OCI-LY3 (cell line): ENCODE results near the gene FLII.

Experiments used
- H2AFZ ChIP-seq: fragments of 200-600, 300-600 bp; shearing (Covaris generic); 2 replicates; pipeline ENCODE4 v1.6.0; 2014; ENCODE audit warnings: antibody characterized with exemption, low read depth, low read length
- H3K27ac ChIP-seq: fragments of 200-600, 300-600 bp; sonication (generic); 2 replicates; pipeline ENCODE4 v1.5.1; 2014; ENCODE audit warnings: mild to moderate bottlenecking, low read length, moderate library complexity, mixed read lengths
- H3K27me3 ChIP-seq: fragments of 200-600, 300-600 bp; sonication (generic); 2 replicates; pipeline ENCODE4 v1.6.1; 2014; ENCODE audit warnings: low read depth, low read length, mixed read lengths
- H3K36me3 ChIP-seq: fragments of 200-600, 300-600 bp; sonication (generic); replicated peaks from 2 replicates; pipeline ENCODE3; 2014; ENCODE audit warnings: low read depth, low read length, mixed read lengths
- H3K4me1 ChIP-seq: fragments of 300-600, 200-600 bp; sonication (generic); 2 replicates; pipeline ENCODE4 v1.6.1; 2014; ENCODE audit warnings: low read length, mixed read lengths
- H3K4me2 ChIP-seq: fragments of 200-600, 300-600 bp; sonication (generic); 2 replicates; pipeline ENCODE4 v1.6.1; 2014; ENCODE audit warnings: low read length, mixed read lengths
- H3K4me3 ChIP-seq: fragments of 300-600, 200-600 bp; sonication (generic); 2 replicates; pipeline ENCODE4 v1.5.1; 2014; ENCODE audit warnings: antibody characterized with exemption, mild to moderate bottlenecking, low read length, moderate library complexity
- H3K79me2 ChIP-seq: fragments of 300-600, 200-600 bp; shearing (Covaris generic); 2 replicates; pipeline ENCODE4 v1.6.1; 2014; ENCODE audit warnings: mild to moderate bottlenecking, low read length, mixed read lengths
- H3K9ac ChIP-seq: fragments of 300-600, 200-600 bp; shearing (Covaris generic); 2 replicates; pipeline ENCODE4 v1.6.0; 2014; ENCODE audit warnings: mild to moderate bottlenecking, low read length, moderate library complexity
- H3K9me3 ChIP-seq: fragments of 200-600, 300-600 bp; shearing (Covaris generic); 2 replicates; pipeline ENCODE4 v1.6.1; 2014; ENCODE audit warnings: low read length, mixed read lengths; ENCODE audit not compliant: insufficient read depth
- H4K20me1 ChIP-seq: fragments of 200-600, 300-600 bp; sonication (generic); 2 replicates; pipeline ENCODE4 v1.6.1; 2016; ENCODE audit warnings: low read length, mixed read lengths; ENCODE audit not compliant: insufficient read depth
- EZH2phosphoT487 ChIP-seq: fragments of 200-600 bp; shearing (Covaris generic); IDR thresholded peaks from 2 replicates; pipeline ENCODE4 v1.6.1; 2018; ENCODE audit warnings: antibody characterized with exemption, mixed run types, low read depth
- TF ChIP-seq, protein P1 (sequence below): fragments of 200-600, 300-600 bp; sonication (generic); IDR thresholded peaks from 2 replicates; pipeline ENCODE4 v1.5.1; 2014; ENCODE audit warnings: antibody characterized with exemption, low read length, low read depth

The FLII gene

DNA sequence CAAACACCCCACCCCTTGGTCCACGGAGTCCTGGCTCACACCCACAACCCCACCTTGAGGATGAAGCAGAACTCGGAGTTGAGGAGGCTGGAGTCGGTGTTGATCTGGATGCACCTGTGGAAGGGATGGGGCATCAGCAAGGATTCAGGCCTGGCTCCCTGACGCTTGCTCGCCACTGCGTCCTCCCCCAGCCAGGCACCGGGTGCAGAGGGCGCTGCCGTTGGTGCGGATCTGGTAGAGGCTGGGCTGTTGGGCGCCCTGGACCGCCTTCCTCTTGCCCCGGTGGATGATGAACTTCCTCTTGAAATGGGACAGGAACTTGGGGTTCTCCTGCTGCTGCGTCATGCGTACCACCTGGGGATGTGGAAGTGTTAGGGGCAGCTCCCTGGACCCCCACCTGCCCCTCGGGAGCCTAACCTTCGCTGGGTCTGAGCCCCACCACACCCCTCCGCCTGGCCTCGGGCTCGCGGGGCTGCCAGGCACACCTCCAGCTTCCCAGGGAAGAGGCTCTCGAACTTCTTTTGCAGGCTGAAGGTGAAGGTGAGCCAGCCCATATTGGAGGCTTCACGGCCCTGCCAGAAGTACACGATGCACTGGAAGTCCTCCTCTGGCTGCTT is 12.3 kb downstream of the FLII start:
- Histone ChIP-seq H2AFZ (no peak overlapping the region), H3K4me3 (no peak overlapping the region), H3K9ac (no peak overlapping the region), H3K27ac (no peak overlapping the region), H3K9me3 (no peaks in the 10 kb centered on the region), H3K79me2 (no peaks in the 10 kb centered on the region), H3K27me3 (no peaks in the 10 kb centered on the region), H3K4me1 (no peaks in the 10 kb centered on the region), H4K20me1 (no peaks in the 10 kb centered on the region), H3K36me3 (no peaks in the 10 kb centered on the region), H3K4me2 (no peak overlapping the region)
- TF ChIP-seq EZH2phosphoT487 = no peak
- TF ChIP-seq, protein P1, sequence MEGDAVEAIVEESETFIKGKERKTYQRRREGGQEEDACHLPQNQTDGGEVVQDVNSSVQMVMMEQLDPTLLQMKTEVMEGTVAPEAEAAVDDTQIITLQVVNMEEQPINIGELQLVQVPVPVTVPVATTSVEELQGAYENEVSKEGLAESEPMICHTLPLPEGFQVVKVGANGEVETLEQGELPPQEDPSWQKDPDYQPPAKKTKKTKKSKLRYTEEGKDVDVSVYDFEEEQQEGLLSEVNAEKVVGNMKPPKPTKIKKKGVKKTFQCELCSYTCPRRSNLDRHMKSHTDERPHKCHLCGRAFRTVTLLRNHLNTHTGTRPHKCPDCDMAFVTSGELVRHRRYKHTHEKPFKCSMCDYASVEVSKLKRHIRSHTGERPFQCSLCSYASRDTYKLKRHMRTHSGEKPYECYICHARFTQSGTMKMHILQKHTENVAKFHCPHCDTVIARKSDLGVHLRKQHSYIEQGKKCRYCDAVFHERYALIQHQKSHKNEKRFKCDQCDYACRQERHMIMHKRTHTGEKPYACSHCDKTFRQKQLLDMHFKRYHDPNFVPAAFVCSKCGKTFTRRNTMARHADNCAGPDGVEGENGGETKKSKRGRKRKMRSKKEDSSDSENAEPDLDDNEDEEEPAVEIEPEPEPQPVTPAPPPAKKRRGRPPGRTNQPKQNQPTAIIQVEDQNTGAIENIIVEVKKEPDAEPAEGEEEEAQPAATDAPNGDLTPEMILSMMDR = no peak

DNA sequence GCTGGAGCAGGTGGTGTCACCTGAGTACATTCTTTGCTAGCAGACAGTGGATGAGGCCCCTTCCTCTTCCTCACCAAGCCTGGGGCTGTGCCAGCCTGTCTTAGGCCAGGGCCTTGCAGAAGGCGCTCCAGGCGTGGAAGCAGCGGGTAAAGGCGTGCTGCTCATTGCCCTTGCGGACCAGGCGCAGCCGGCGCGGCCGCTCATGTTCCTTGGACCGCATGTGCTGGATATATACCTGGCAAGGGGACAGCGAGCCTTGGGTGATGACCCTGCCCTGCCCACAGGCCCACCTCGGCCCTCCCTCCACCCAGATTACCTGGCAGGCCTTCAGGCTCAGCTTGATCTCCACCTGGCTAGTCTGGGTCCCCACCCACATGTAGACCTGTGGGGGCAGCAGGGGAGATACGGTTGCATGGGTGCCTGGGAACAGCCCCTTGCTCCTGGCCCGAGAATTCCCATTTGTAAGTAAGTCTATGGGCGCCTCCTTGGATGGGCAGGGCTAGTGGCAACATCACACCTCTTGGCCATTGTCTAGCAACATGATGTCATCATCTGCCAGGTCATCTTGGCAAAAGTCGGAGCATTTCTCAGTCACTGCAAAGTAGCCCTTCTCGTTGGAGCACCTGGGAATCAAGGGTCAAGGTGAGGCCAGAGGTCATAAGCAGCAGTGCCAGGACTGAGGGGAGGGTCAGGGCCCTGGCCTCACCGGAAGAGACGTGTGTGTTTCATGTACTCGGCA is 13.3 kb downstream of the FLII start:
- TF ChIP-seq, protein P1 = no peak
- no peak for TF ChIP-seq EZH2phosphoT487
- Histone ChIP-seq H2AFZ (no peak overlapping the region), H3K9ac (no peak overlapping the region), H3K4me1 (no peaks in the 10 kb centered on the region), H3K27ac (no peak overlapping the region), H4K20me1 (no peaks in the 10 kb centered on the region), H3K4me3 (no peak overlapping the region), H3K79me2 (no peaks in the 10 kb centered on the region), H3K9me3 (no peaks in the 10 kb centered on the region), H3K4me2 (no peak overlapping the region), H3K27me3 (no peaks in the 10 kb centered on the region), H3K36me3 (no peaks in the 10 kb centered on the region)

DNA sequence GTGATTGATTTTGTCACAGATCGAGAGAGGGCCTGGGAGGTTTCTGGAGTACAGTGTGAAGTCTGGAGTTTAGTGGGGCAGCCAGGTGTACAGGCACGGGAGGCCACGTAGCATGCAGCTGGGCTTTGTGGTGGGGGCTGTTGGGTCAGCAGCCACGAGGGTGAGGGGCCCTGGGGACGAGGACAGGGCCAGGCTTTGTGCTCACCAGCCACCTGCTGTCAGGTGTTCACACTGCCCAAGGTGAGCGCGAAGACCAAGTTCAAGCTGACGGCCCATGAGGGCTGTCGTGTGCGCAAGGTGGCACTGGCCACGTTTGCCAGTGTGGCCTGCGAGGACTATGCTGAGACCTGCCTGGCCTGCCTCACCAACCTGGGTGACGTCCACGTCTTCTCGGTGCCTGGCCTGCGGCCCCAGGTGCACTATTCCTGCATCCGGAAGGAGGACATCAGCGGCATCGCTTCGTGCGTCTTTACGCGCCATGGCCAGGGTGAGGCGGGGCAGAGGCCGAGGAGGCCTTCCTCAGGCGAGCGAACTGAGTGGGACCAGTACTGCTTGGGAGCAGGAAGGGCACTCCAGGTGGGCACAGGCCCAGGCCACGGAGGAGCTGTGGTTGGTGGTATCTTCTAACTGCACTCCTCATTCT is 17.2 kb downstream of the FLII start:
- H3K4me1 ChIP-seq = no peaks in the 10 kb centered on the region
- H3K9ac ChIP-seq = no peak overlapping the region
- TF ChIP-seq EZH2phosphoT487 = no peak
- TF ChIP-seq, protein P1 = no peak
- no peaks in the 10 kb centered on the region for H3K79me2 ChIP-seq
- H3K27ac ChIP-seq = no peak overlapping the region
- no peak overlapping the region for H3K4me3 ChIP-seq
- H3K4me2 ChIP-seq = no peak overlapping the region
- no peaks in the 10 kb centered on the region for H3K36me3 ChIP-seq
- H3K27me3 ChIP-seq = no peaks in the 10 kb centered on the region
- H4K20me1 ChIP-seq = no peaks in the 10 kb centered on the region
- no peak overlapping the region for H2AFZ ChIP-seq
- no peaks in the 10 kb centered on the region for H3K9me3 ChIP-seq

DNA sequence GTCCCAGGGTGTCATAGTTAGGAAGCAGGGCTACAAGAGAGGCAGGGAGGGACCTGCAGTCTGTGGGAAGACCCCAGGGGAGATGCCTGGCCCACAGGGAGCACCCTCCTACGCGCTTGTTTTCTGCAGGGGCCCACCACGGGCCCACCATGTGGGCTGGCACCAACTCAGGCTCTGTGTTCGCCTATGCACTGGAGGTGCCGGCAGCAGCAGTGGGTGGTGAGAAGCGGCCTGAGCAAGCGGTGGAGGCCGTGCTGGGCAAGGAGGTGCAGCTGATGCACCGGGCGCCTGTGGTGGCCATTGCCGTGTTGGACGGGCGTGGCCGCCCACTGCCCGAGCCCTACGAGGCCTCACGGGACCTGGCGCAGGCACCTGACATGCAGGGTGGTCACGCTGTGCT is 18.1 kb downstream of the FLII start:
- Histone ChIP-seq H3K4me1 (no peaks in the 10 kb centered on the region), H3K9ac (no peak overlapping the region), H3K9me3 (no peaks in the 10 kb centered on the region), H3K27ac (no peak overlapping the region), H3K4me3 (no peak overlapping the region), H3K36me3 (no peaks in the 10 kb centered on the region), H3K27me3 (no peaks in the 10 kb centered on the region), H3K4me2 (no peak overlapping the region), H4K20me1 (no peaks in the 10 kb centered on the region), H2AFZ (no peak overlapping the region), H3K79me2 (no peaks in the 10 kb centered on the region)
- TF ChIP-seq, protein P1 = no peak
- no peak for TF ChIP-seq EZH2phosphoT487
